ENCODE measurements around the gene MAP3K19.

DNA sequence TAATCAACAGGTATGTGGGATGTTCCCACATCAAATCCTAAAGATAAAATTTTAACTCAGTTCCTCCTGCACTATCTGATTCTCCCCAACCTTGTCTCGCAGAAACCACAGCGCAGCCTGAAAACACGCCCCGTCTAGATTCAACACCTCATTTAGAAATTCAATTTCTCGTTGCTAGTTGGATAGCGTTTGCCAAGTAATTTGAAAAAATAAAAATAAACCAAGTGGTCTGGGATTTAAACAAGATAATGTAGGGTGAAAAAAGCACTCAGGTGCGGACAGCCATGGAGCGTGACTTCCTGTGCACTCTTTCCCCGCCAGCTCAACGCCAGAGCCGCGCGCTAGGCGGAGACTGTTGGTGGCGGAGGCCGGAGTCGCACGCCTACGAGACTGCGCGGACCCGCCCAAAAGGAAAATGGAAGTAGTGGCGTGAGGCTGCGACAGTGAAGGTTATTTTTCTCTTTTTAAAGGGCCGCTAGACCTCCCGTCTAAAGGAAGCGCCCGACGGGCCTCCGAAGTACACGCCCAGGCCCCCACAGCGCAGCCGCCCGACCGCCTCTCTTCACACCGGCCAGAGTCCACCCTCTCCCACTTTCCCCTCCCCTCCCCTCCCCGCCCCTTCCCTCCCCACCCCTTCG is 129.2 kb downstream of the MAP3K19 start:
- TF ChIP-seq CTCF (tag by site-specific recombination; IDR thresholded peaks at IDR 0.05) (peak; percentile 53), ZNF169 (tag by site-specific recombination; IDR thresholded peaks at IDR 0.05) (no peak), ZNF776 (tag by site-specific recombination; IDR thresholded peaks at IDR 0.05; ENCODE audit: borderline replicate concordance) (no peak), ZNF792 (tag by site-specific recombination; IDR thresholded peaks at IDR 0.05) (no peak), ZSCAN4 (tag by site-specific recombination; IDR thresholded peaks at IDR 0.05) (no peak)
- TF ChIP-seq, protein P1, sequence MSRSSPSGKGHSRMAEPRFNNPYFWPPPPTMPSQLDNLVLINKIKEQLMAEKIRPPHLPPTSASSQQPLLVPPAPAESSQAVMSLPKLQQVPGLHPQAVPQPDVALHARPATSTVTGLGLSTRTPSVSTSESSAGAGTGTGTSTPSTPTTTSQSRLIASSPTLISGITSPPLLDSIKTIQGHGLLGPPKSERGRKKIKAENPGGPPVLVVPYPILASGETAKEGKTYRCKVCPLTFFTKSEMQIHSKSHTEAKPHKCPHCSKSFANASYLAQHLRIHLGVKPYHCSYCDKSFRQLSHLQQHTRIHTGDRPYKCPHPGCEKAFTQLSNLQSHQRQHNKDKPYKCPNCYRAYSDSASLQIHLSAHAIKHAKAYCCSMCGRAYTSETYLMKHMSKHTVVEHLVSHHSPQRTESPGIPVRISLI (tag by site-specific recombination; IDR thresholded peaks at IDR 0.05) = no peak

Measured in HEK293 (cell line).